ENCODE data around the gene SNX30. TPM values are rescaled to one million over a fixed set of nuclear protein-coding genes. Genes with fewer than 3 reads are reported as not detected.
A peak's percentile ranks its signal among the peaks of the same experiment; 100 is the strongest.

Gene SNX30
- total and polyA plus RNA-seq, 2 donors from 2014 or later, result 7.9 to 22.9 TPM

- intact Hi-C loops (cut with DNase I), result no loop called here
- Histone ChIP-seq H3K36me3 (ENCODE audit: control insufficient read depth in 2 of 3, insufficient read depth in 3 of 3, low read length in 3 of 3) (peaks cover 0 to 3% (median 2%) of the 10 kb centered on the region in 3 donors), H3K27ac (ENCODE audit: low read depth in 2 of 2, low read length in 2 of 2) (no peak overlapping the region), H3K4me3 (ENCODE audit: low read length in 3 of 3) (no peak overlapping the region), H3K27me3 (ENCODE audit: control insufficient read depth, insufficient read depth, low read length) (no peaks in the 10 kb centered on the region), H3K9me3 (ENCODE audit: control insufficient read depth in 2 of 3, insufficient read depth in 1 of 3, low read length in 3 of 3) (no peaks in the 10 kb centered on the region), H3K4me1 (ENCODE audit: control insufficient read depth in 2 of 3, insufficient read depth in 2 of 3, low read depth in 1 of 3, low read length in 3 of 3) (no peaks in the 10 kb centered on the region), H3K9ac (ENCODE audit: low read length in 3 of 3) (no peak overlapping the region)
- TF ChIP-seq CTCF (IDR thresholded peaks at IDR 0.05; ENCODE audit: borderline replicate concordance, extremely low read depth, insufficient read depth), result peak; percentile 31
- no peak for FAIRE-seq
- DNase-seq, result peak in 3 of 5 donors; percentile 11 to 59 (median 34)
Observed at GRCh38 chr9:112711050-112711689, 39.4 kb upstream of the SNX30 start.

- no peak overlapping the region for H3K27ac ChIP-seq (ENCODE audit: low read depth in 2 of 2, low read length in 2 of 2)
- intact Hi-C loops (cut with DNase I), result no loop called here
- H3K9me3 ChIP-seq (ENCODE audit: control insufficient read depth in 2 of 3, insufficient read depth in 1 of 3, low read length in 3 of 3), result no peaks in the 10 kb centered on the region
- no peak overlapping the region for H3K4me3 ChIP-seq (ENCODE audit: low read length in 3 of 3)
- H3K9ac ChIP-seq (ENCODE audit: low read length in 3 of 3), result no peak overlapping the region
- FAIRE-seq (no peak), DNase-seq (no peak)
- peaks cover 0 to 3% (median 2%) of the 10 kb centered on the region in 3 donors for H3K36me3 ChIP-seq (ENCODE audit: control insufficient read depth in 2 of 3, insufficient read depth in 3 of 3, low read length in 3 of 3)
- no peaks in the 10 kb centered on the region for H3K27me3 ChIP-seq (ENCODE audit: control insufficient read depth, insufficient read depth, low read length)
- peaks cover 0 to 8% (median 4%) of the 10 kb centered on the region in 3 donors for H3K4me1 ChIP-seq (ENCODE audit: control insufficient read depth in 2 of 3, insufficient read depth in 2 of 3, low read depth in 1 of 3, low read length in 3 of 3)
- no peak for TF ChIP-seq CTCF (IDR thresholded peaks at IDR 0.05; ENCODE audit: borderline replicate concordance, extremely low read depth, insufficient read depth)
Observed at GRCh38 chr9:112712678-112713077, 37.9 kb upstream of the SNX30 start.

- peak within 1 kb of the TSS; percentile 83 to 95 (median 87) for H3K9ac ChIP-seq (ENCODE audit: low read length in 3 of 3)
- FAIRE-seq (no peak), DNase-seq (peak; percentile 98 to 99 (median 99))
- no peak for TF ChIP-seq CTCF (IDR thresholded peaks at IDR 0.05; ENCODE audit: borderline replicate concordance, extremely low read depth, insufficient read depth)
- peak within 1 kb of the TSS; percentile 89 to 90 for H3K27ac ChIP-seq (ENCODE audit: low read depth in 2 of 2, low read length in 2 of 2)
- intact Hi-C loops (cut with DNase I), result no loop called here
- H3K4me1 ChIP-seq (ENCODE audit: control insufficient read depth in 2 of 3, insufficient read depth in 2 of 3, low read depth in 1 of 3, low read length in 3 of 3), result peaks cover 0 to 8% (median 6%) of the 10 kb centered on the region in 3 donors
- H3K9me3 ChIP-seq (ENCODE audit: control insufficient read depth in 2 of 3, insufficient read depth in 1 of 3, low read length in 3 of 3), result no peaks in the 10 kb centered on the region
- no peaks in the 10 kb centered on the region for H3K27me3 ChIP-seq (ENCODE audit: control insufficient read depth, insufficient read depth, low read length)
- peak within 1 kb of the TSS; percentile 85 to 99 (median 93) for H3K4me3 ChIP-seq (ENCODE audit: low read length in 3 of 3)
- peaks cover 0 to 2% (median 1%) of the 10 kb centered on the region in 3 donors for H3K36me3 ChIP-seq (ENCODE audit: control insufficient read depth in 2 of 3, insufficient read depth in 3 of 3, low read length in 3 of 3)
Observed at GRCh38 chr9:112717661-112718331, 32.8 kb upstream of the SNX30 start, which contains the start of gene INIP. INIP (minus strand) TSS chr9:112718117; CDS start chr9:112716485, 1,632 bp downstream.
